ENCODE data around the gene RFC4. TPM values are rescaled to one million over a fixed set of nuclear protein-coding genes. Genes with fewer than 3 reads are reported as not detected.

Gene RFC4
- total RNA-seq, 1 donor from 2014 or later, result 18.1 TPM

- Mint-ChIP-seq H3K9me3 (ENCODE audit: unreplicated experiment) (no peaks in the 10 kb centered on the region), H3K4me1 (ENCODE audit: unreplicated experiment) (peaks cover 9% of the 10 kb centered on the region), H3K27ac (ENCODE audit: unreplicated experiment) (no peak overlapping the region), H3K4me3 (ENCODE audit: unreplicated experiment) (no peak overlapping the region), H3K36me3 (ENCODE audit: unreplicated experiment) (peaks cover 5% of the 10 kb centered on the region), H3K27me3 (ENCODE audit: unreplicated experiment) (no peaks in the 10 kb centered on the region)
- TF ChIP-seq, protein P1, sequence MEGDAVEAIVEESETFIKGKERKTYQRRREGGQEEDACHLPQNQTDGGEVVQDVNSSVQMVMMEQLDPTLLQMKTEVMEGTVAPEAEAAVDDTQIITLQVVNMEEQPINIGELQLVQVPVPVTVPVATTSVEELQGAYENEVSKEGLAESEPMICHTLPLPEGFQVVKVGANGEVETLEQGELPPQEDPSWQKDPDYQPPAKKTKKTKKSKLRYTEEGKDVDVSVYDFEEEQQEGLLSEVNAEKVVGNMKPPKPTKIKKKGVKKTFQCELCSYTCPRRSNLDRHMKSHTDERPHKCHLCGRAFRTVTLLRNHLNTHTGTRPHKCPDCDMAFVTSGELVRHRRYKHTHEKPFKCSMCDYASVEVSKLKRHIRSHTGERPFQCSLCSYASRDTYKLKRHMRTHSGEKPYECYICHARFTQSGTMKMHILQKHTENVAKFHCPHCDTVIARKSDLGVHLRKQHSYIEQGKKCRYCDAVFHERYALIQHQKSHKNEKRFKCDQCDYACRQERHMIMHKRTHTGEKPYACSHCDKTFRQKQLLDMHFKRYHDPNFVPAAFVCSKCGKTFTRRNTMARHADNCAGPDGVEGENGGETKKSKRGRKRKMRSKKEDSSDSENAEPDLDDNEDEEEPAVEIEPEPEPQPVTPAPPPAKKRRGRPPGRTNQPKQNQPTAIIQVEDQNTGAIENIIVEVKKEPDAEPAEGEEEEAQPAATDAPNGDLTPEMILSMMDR (IDR thresholded peaks at IDR 0.05), result no peak
- no peak for DNase-seq (ENCODE audit: extremely low spot score, unreplicated experiment)
Measured at GRCh38 chr3:186779204-186779603, 27.1 kb downstream of the RFC4 start.

- H3K27me3 Mint-ChIP-seq (ENCODE audit: unreplicated experiment), result no peaks in the 10 kb centered on the region
- H3K4me3 Mint-ChIP-seq (ENCODE audit: unreplicated experiment), result no peak overlapping the region
- TF ChIP-seq, protein P1 (IDR thresholded peaks at IDR 0.05), result no peak
- no peak for DNase-seq (ENCODE audit: extremely low spot score, unreplicated experiment)
- H3K27ac Mint-ChIP-seq (ENCODE audit: unreplicated experiment), result no peak overlapping the region
- peaks cover 17% of the 10 kb centered on the region for H3K4me1 Mint-ChIP-seq (ENCODE audit: unreplicated experiment)
- H3K36me3 Mint-ChIP-seq (ENCODE audit: unreplicated experiment), result no peaks in the 10 kb centered on the region
- no peaks in the 10 kb centered on the region for H3K9me3 Mint-ChIP-seq (ENCODE audit: unreplicated experiment)
Measured at GRCh38 chr3:186775999-186776398, 30.3 kb downstream of the RFC4 start.

GRCh38 chr3:186772701-186773417 is 33.4 kb downstream of the RFC4 start:
- Mint-ChIP-seq H3K36me3 (ENCODE audit: unreplicated experiment) (no peaks in the 10 kb centered on the region), H3K9me3 (ENCODE audit: unreplicated experiment) (no peaks in the 10 kb centered on the region), H3K4me1 (ENCODE audit: unreplicated experiment) (peaks cover 17% of the 10 kb centered on the region), H3K27me3 (ENCODE audit: unreplicated experiment) (no peaks in the 10 kb centered on the region), H3K4me3 (ENCODE audit: unreplicated experiment) (peak overlapping the region; percentile 68), H3K27ac (ENCODE audit: unreplicated experiment) (peak overlapping the region; percentile 69)
- DNase-seq (ENCODE audit: extremely low spot score, unreplicated experiment), result no peak
- TF ChIP-seq, protein P1 (IDR thresholded peaks at IDR 0.05), result no peak

DNA sequence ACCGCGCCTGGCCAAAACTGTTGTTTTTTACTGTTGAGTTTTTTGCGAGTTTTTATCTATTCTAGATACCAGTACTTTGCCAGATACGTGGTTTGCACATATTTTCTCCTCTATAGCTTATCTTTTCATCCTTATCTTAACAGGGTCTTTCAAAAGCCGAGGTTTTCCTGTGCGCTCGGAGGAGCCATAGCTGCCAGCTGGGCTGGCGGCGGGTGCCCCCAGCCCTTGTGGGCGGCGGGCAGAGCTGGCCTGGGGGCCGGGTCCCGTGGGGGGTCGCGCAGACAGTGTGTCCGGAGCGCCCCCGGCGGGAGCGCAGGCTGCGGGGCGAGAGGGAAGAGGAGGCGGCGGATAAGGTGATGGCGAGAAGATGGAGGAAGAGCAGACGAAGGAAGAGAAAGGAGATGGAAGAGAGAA is 34.0 kb downstream of the RFC4 start:
- DNase-seq (ENCODE audit: extremely low spot score, unreplicated experiment), result no peak

GRCh38 chr3:186760897-186761447 is 45.3 kb downstream of the RFC4 start:
- no peak overlapping the region for H3K4me3 Mint-ChIP-seq (ENCODE audit: unreplicated experiment)
- H3K9me3 Mint-ChIP-seq (ENCODE audit: unreplicated experiment), result no peaks in the 10 kb centered on the region
- TF ChIP-seq, protein P1 (IDR thresholded peaks at IDR 0.05), result no peak
- H3K36me3 Mint-ChIP-seq (ENCODE audit: unreplicated experiment), result no peaks in the 10 kb centered on the region
- peaks cover 12% of the 10 kb centered on the region for H3K27me3 Mint-ChIP-seq (ENCODE audit: unreplicated experiment)
- no peaks in the 10 kb centered on the region for H3K4me1 Mint-ChIP-seq (ENCODE audit: unreplicated experiment)
- no peak overlapping the region for H3K27ac Mint-ChIP-seq (ENCODE audit: unreplicated experiment)
- no peak for DNase-seq (ENCODE audit: extremely low spot score, unreplicated experiment)

More for the DNA sequence above, 34.0 kb downstream of the RFC4 start:
- Mint-ChIP-seq H3K4me1 (ENCODE audit: unreplicated experiment) (peaks cover 17% of the 10 kb centered on the region), H3K27me3 (ENCODE audit: unreplicated experiment) (no peaks in the 10 kb centered on the region), H3K4me3 (ENCODE audit: unreplicated experiment) (peak overlapping the region; percentile 68), H3K27ac (ENCODE audit: unreplicated experiment) (peak overlapping the region; percentile 69), H3K36me3 (ENCODE audit: unreplicated experiment) (no peaks in the 10 kb centered on the region), H3K9me3 (ENCODE audit: unreplicated experiment) (no peaks in the 10 kb centered on the region)
- TF ChIP-seq, protein P1 (IDR thresholded peaks at IDR 0.05), result no peak

Data from osteocyte (in vitro differentiated cells).